GM12872 (cell line): ENCODE results near the gene COG5.

ENCODE experiments used
- TF ChIP-seq, protein P1 (sequence below): IDR thresholded peaks from 3 replicates; pipeline ENCODE4 v1.5.1; 2011; ENCODE audit warnings: low read depth, mild to moderate bottlenecking, low read length, moderate library complexity; ENCODE audit not compliant: insufficient read depth

Gene COG5

DNA sequence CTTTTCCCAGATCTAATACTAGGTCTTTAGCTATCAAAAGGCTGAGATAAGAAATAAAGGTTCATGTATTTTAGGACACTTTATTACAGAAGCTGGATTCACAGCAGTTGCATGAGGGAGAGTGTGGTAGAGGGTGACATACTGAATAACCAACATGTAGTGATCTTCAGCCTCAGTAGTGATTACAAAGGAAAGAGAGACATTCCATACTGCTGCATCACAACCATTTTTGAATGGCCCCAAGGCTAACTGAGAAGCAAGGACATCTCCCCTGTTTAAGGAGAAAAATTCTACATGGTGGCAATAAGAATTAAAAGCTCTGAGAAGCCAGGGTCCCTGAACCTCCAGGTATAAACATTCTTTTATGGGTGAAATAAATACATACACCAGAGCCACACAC, 35.3 kb downstream of the COG5 start:
- TF ChIP-seq, protein P1, sequence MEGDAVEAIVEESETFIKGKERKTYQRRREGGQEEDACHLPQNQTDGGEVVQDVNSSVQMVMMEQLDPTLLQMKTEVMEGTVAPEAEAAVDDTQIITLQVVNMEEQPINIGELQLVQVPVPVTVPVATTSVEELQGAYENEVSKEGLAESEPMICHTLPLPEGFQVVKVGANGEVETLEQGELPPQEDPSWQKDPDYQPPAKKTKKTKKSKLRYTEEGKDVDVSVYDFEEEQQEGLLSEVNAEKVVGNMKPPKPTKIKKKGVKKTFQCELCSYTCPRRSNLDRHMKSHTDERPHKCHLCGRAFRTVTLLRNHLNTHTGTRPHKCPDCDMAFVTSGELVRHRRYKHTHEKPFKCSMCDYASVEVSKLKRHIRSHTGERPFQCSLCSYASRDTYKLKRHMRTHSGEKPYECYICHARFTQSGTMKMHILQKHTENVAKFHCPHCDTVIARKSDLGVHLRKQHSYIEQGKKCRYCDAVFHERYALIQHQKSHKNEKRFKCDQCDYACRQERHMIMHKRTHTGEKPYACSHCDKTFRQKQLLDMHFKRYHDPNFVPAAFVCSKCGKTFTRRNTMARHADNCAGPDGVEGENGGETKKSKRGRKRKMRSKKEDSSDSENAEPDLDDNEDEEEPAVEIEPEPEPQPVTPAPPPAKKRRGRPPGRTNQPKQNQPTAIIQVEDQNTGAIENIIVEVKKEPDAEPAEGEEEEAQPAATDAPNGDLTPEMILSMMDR = no peak

DNA sequence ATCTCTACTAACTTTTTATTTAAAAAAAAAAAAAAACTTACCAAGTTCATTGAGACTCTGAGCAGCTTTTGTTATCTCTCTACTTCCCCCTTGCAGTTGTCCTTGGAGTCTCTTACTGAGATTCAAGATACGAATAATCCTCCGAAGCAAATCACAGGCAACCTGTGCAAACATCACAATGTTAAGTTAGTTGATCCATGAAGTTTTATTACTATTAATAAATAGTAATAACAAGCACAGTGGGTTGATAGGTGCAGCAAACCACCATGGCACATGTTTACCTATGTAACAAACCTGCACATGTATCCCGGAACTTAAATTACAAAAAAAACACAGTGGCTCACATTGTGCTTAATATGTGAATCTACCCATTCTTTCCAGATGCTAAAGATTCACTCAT, 36.5 kb downstream of the COG5 start:
- TF ChIP-seq, protein P1 = no peak

DNA sequence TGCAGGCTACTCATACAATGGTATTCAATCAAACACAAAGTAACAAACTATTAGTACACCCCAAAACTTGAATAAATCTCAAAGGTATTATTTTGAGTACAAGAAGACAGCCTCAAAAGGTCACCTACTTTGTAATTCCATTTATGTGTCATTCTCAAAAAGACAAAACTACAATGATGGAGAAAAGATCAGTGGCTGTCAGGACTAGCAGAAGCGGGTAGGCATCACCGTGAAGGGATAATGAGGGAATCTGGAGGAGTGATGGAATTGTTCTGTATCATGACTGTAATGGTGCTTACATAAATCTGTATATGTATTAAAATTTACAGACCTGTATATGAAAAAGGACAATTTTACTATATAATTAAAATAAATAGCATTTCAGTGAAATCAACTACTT, 37.0 kb downstream of the COG5 start:
- TF ChIP-seq, protein P1 = no peak

DNA sequence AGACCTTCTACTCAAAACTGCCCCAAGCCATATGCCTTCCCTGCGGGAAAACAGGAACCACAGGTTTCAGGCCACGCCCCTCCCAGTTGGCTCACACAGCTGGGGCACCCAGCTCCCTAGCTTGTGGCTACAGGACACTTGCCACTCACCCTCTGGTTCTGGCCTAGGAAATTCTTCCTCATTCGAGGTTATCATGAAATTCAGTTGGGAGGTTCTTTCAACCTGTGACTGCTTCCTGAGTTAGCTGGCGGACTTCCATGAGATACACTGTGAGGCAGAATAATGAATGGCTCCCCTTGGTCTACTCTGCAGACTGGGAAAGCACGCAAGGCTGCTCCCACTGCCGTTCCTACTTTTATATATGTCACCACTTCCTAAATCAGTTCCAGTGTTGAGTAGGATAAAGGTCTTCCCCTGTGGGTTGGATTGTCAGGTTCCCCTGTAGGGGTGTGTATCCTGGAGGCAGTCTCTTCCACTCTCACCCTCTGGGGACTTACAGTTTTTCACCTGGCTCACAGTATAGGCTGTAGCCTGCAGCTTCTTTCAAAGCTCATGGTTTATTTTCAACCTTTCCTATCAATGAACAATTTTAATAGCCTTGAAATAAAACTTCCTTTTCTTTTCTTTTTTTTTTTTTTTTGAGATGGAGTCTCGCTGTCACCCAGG, 56.9 kb downstream of the COG5 start:
- TF ChIP-seq, protein P1 = no peak

DNA sequence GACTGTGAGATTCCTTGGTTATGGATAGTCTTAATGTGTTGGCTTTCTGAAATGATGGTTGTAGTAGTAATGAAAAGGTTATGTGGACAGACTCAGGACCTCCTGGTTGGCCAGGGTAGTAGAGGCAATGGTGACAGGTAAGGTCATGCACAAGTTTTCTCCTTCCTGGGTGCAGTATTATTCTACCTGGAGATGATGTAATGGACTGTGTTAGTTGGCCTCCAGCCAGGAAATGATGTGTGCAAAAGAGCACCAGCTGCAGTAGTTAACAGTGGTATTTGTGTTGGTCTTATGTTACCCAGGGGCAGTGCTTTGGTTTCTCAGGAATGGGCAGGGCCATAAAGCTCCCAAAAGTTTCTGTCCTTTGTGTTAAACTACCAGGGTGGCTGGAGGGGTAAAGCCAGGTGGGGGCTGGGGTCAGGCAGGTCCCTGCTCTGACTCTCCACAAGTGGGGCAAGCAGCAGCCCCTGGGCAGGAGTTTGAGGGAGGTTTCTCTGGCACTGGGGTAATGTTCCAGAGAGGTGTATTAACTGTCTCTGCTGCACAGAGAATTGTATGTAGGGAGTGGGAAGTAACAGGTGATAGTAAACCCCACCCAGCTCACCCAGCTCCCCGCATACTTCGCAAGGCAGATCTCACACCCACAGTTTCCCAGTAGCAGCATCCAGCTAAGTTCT, 57.6 kb downstream of the COG5 start:
- TF ChIP-seq, protein P1 = no peak

DNA sequence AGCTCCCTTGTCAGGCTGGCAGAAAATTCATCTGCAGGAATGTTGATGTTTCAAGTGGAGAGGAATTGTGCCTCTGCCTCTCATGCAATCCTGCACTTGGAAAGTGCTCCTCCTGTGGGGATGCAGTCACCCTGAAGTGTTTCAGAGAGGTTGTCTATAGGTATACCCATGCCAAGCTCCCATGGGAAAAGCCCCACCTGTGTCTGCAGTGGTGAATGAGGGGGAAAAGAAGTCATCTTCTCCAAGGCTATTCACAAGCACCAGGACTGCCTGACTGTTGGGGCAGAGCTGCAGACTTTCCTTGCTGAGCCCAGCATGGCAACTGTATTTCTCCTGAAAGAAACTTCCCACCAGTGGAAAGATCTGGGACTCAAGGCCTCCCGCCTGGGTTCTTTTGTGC, 58.4 kb downstream of the COG5 start:
- TF ChIP-seq, protein P1 = no peak

DNA sequence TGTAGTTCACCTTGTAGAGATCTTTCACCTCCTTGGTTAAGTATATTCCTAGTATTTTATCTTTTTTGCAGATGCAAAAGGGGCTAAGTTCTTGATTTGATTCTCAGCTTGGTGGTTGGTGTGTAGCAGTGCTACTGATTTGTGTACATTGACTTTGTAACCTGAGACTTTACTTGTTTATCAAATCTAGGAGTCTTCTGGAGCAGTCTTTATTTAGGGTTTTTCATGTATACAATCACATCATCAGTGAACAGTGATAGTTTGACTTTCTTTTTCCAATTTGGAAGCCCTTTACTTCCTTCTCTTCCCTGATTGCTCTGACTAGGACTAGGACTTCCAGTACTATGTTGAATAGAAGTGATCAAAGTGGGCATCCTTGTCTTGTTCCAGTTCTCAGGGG, 60.0 kb downstream of the COG5 start:
- TF ChIP-seq, protein P1 = no peak
